Gastrocnemius medialis (tissue), 4 donors: ENCODE data around the gene MED13L.

Experiments
- POLR2A ChIP-seq, 2 donors: fragments of 450-650 bp; IDR thresholded peaks; one replicate each; pipeline ENCODE4 v1.6.1; 2017; ENCODE audit warnings: antibody characterized with exemption in 2 of 2, mild to moderate bottlenecking in 2 of 2, moderate library complexity in 2 of 2
- TF ChIP-seq, protein P1 (sequence below), 5 experiments: fragments of 450-650 bp in 3 of 5; fragments of 200-600 bp in 2 of 5; sonication (generic) in 2 of 5; IDR thresholded peaks in 4 of 5; conservative IDR thresholded peaks in 1 of 5; 1 replicate in 4 of 5; 2 replicates in 1 of 5; pipeline ENCODE4 v1.5.1; 2016 to 2019; ENCODE audit warnings: antibody characterized with exemption in 5 of 5, mild to moderate bottlenecking in 3 of 5, moderate library complexity in 3 of 5

DNA sequence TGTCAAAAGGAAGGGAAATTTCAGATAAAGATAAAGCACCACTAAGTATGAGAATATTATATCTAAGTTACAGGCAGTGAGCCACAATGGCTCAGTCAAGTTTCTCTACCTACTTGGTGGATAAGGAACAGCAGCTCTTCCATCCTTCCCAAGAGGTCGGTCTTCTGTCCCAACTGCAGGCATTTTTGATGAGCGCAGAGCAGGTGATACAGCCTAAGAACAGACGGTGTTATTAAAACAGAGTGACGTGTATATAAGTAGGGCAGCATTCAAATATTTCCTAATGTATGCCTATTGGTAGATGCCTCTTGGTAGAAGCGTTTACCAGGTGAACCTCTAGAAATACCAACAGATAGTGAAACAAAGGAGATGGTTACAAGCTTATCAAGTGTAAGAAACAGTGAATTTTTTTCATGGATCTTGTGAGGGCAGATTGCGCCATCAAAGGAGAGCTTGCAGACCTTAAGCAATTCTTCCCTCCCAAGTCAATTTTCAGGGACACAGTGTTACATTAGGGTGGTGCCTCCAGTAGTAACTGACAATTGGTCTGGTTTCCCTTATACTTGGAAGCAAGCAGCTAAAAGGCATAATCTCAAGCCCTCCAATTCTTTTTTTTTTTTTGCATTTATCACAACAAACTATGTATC is 274.5 kb downstream of the MED13L start:
- TF ChIP-seq, protein P1, sequence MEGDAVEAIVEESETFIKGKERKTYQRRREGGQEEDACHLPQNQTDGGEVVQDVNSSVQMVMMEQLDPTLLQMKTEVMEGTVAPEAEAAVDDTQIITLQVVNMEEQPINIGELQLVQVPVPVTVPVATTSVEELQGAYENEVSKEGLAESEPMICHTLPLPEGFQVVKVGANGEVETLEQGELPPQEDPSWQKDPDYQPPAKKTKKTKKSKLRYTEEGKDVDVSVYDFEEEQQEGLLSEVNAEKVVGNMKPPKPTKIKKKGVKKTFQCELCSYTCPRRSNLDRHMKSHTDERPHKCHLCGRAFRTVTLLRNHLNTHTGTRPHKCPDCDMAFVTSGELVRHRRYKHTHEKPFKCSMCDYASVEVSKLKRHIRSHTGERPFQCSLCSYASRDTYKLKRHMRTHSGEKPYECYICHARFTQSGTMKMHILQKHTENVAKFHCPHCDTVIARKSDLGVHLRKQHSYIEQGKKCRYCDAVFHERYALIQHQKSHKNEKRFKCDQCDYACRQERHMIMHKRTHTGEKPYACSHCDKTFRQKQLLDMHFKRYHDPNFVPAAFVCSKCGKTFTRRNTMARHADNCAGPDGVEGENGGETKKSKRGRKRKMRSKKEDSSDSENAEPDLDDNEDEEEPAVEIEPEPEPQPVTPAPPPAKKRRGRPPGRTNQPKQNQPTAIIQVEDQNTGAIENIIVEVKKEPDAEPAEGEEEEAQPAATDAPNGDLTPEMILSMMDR (IDR thresholded peaks at IDR 0.05 in 4 of 5, conservative IDR thresholded peaks at IDR 0.05 in 1 of 5), result no peak
- no peak for TF ChIP-seq POLR2A (IDR thresholded peaks at IDR 0.05)
